HepG2 (cell line): ENCODE data around the gene HOXA5.

Experiments
- BRCA1 ChIP-seq: sonication (generic); formaldehyde crosslinking; IDR thresholded peaks from 2 replicates; pipeline ENCODE4 v1.4.0; 2020; ENCODE audit warnings: missing genetic modification reagents
- ESRRA ChIP-seq: sonication (generic); formaldehyde crosslinking; IDR thresholded peaks from 2 replicates; pipeline ENCODE4 v1.5.1; 2020; ENCODE audit warnings: mild to moderate bottlenecking, low read depth, missing genetic modification reagents
- EZH2 ChIP-seq: conservative IDR thresholded peaks from 2 replicates; pipeline ENCODE4 v1.6.1; 2012; ENCODE audit warnings: mild to moderate bottlenecking, low read depth, low read length, moderate library complexity
- POLR2A ChIP-seq, 2 experiments: IDR thresholded peaks; 2 replicates each; pipeline ENCODE4 v1.6.1; 2011; ENCODE audit warnings: low read depth in 2 of 2, low read length in 2 of 2, mild to moderate bottlenecking in 1 of 2, moderate library complexity in 1 of 2; ENCODE audit not compliant: insufficient read depth in 1 of 2
- POLR2AphosphoS5 ChIP-seq: IDR thresholded peaks from 2 replicates; pipeline ENCODE4 v1.6.1; 2012; ENCODE audit warnings: low read depth, low read length
- RXRB ChIP-seq: IDR thresholded peaks from 2 replicates; pipeline ENCODE4 v1.6.1; 2016; ENCODE audit warnings: borderline replicate concordance, missing genetic modification reagents, missing compliant biosample characterization
- TF ChIP-seq, protein P1 (sequence below): sonication (generic); formaldehyde crosslinking; IDR thresholded peaks from 2 replicates; pipeline ENCODE4 v1.4.0; 2020; ENCODE audit warnings: missing genetic modification reagents

DNA sequence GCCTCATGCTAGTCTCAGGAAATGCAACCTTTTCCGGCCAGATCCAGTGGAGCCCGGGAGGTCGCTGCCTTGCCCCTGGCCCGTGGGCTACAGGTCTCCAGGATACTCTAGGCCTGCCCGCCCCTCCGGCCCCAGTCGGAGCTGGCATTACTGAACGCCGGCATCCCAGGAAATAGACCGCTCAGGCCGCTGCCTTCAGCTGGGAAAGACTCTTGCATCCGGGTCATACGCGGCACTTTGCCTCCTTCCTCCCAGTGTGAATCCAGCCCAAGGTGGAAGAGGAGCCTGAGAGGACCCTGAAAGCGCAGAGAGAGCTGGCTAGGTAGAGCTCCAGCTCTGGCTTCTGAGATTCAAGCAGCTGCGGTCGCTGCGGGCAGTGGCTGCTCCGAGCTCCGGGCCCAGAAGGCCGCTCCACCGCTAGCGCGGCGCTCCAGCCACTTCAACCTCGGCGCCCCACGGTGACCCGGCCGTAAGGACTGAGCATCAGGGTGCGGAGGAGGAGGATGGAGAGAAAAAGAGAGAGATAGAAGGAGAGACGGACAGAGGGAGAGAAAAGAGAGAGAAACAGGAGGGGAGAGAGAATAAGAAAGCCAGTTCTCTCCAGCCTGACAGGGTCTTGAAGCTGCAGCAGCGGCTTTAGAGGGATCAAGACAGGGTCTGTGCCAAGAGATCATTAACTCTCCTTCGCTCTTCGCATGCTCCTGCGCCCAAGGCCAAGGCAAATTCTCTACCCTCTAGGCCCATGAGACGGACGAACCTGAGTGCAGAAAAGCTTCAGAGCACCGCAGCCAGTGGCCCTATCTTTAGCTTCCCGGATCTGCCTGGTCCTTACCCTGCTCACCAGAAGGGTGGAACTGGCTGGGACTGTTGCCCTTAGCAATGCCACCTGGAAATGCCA, 32.4 kb upstream of the HOXA5 start:
- no peak for TF ChIP-seq RXRB (CRISPR knock-in tag)
- no peak for TF ChIP-seq BRCA1
- no peak for TF ChIP-seq EZH2
- no peak for TF ChIP-seq POLR2A (IDR thresholded peaks at IDR 0.05; ENCODE audit: insufficient read depth in 1 of 2, low read depth in 2 of 2, low read length in 2 of 2)
- TF ChIP-seq, protein P1, sequence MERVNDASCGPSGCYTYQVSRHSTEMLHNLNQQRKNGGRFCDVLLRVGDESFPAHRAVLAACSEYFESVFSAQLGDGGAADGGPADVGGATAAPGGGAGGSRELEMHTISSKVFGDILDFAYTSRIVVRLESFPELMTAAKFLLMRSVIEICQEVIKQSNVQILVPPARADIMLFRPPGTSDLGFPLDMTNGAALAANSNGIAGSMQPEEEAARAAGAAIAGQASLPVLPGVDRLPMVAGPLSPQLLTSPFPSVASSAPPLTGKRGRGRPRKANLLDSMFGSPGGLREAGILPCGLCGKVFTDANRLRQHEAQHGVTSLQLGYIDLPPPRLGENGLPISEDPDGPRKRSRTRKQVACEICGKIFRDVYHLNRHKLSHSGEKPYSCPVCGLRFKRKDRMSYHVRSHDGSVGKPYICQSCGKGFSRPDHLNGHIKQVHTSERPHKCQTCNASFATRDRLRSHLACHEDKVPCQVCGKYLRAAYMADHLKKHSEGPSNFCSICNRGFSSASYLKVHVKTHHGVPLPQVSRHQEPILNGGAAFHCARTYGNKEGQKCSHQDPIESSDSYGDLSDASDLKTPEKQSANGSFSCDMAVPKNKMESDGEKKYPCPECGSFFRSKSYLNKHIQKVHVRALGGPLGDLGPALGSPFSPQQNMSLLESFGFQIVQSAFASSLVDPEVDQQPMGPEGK (CRISPR knock-in tag), result no peak
- TF ChIP-seq POLR2AphosphoS5, result no peak
- no peak for TF ChIP-seq ESRRA (CRISPR knock-in tag)
